Erythroblast (primary cell): ENCODE results near the gene AMIGO1.

Experiments
- GATA1 ChIP-seq: IDR thresholded peaks from 2 replicates; pipeline ENCODE4 v1.6.1; 2011; ENCODE audit warnings: low read depth, mild to moderate bottlenecking, control low read depth, low read length, moderate library complexity
- POLR2A ChIP-seq: IDR thresholded peaks from 2 replicates; pipeline ENCODE4 v1.6.1; 2011; ENCODE audit warnings: mild to moderate bottlenecking, low read length

DNA sequence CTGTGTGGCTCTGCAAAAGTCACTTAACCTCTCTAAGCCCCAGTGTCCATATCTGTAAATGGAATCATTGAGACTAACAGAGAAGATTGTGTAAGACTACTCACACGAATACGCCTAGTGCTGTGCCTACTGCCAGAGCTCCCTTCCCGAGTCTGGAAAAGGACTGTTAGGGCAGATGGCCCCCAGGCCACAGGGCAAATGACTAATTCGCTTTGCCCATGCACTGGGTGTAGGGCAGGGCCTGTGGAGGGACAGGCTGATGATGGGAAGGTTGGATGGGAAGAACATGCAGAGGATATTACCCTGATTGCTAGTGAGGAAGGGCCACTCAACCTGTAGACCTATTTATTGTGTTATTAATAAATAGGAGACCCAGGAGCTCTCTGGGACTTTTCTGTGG lies 26.0 kb upstream of the AMIGO1 start:
- TF ChIP-seq POLR2A (no peak), GATA1 (no peak)
